BLaER1 treated with 17β-estradiol and CSF1 and Interleukin-3, amounts not matched to agents 10 nM and 100 nM (cell line): Measurements from ENCODE around the gene ZNF33B.

Source experiments
- H3K27ac ChIP-seq, 11 experiments: shearing (Covaris generic); formaldehyde crosslinking; 2 replicates each; pipeline ENCODE4 v1.8.1; 2022
- H3K27me3 ChIP-seq, 11 experiments: shearing (Covaris generic); formaldehyde crosslinking; 2 replicates each; pipeline ENCODE4 v1.8.1; 2022
- H3K36me3 ChIP-seq, 11 experiments: shearing (Covaris generic); formaldehyde crosslinking; 2 replicates each; pipeline ENCODE4 v1.8.1; 2022
- H3K4me1 ChIP-seq, 10 experiments: shearing (Covaris generic); formaldehyde crosslinking; 2 replicates each; pipeline ENCODE4 v1.8.1; 2022
- H3K4me2 ChIP-seq, 11 experiments: shearing (Covaris generic); formaldehyde crosslinking; 2 replicates each; pipeline ENCODE4 v1.8.1; 2022
- H3K4me3 ChIP-seq, 10 experiments: shearing (Covaris generic); formaldehyde crosslinking; 2 replicates each; pipeline ENCODE4 v1.8.1; 2022
- H3K9ac ChIP-seq, 11 experiments: shearing (Covaris generic); formaldehyde crosslinking; 2 replicates each; pipeline ENCODE4 v1.8.1; 2022
- H3K9me3 ChIP-seq, 11 experiments: shearing (Covaris generic); formaldehyde crosslinking; replicated peaks in 1 of 11; 2 replicates each; pipeline ENCODE4 v1.8.1; 2022
- H4K20me1 ChIP-seq, 11 experiments: shearing (Covaris generic); formaldehyde crosslinking; 2 replicates each; pipeline ENCODE4 v1.8.1; 2022
- Cebpa-rat ChIP-seq, 11 experiments: shearing (Covaris generic); IDR thresholded peaks; 2 replicates each; pipeline ENCODE4 v1.8.1; 2022

The ZNF33B gene

DNA sequence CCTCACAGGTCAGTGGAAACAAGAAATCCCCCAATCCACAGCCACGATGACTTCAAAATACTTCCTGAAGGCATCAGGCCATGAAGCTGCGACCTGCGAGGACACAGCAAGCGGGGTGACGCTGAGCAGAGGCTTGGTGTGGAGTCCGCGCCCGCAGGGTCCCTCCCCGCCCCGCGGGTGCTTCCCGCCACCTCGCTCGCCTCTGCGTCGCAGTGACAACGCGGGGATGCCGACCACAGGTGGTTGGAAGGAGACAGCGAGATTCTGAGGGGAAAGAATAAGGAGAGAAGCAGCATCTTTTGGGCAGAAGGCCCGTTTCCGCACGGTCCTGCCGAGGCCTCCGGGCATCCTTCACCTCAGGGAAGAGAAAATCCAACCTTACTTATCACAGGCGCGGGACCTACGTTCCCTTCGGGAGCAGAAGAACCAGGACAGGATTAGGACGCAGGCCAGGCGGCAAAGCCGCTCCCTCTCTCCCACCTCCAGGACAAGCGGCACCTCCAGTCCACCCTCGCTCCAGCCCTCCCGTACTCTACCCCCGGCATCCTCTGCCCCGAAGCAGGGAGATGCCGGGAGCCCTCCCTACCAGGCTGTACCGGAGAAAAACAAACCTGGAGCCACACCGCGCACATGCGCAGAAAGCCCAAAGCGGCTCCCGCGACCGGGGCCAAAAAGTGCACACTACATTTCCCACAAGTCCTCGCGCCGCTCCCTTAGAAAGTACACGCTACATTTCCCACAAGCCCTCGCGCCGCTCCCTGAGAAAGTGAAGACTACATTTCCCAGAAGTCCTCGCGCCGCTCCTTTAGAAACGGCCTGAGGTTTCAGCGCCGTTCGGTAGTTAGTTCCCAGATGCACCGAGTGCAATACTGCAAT is 85.9 kb downstream of the ZNF33B start:
- Histone ChIP-seq H4K20me1 (no peaks in the 10 kb centered on the region), H3K27ac (peak overlapping the region; percentile 66 to 87 (median 77); a peak in 21 of 22 replicates), H3K9me3 (peaks cover 0 to 19% (median 6%) of the 10 kb centered on the region in 11 experiments; a peak in 6 of 22 replicates), H3K9ac (peak overlapping the region; percentile 79 to 92 (median 85)), H3K36me3 (peaks cover 7 to 32% (median 22%) of the 10 kb centered on the region in 11 experiments; a peak in 17 of 22 replicates), H3K4me3 (peak overlapping the region; percentile 71 to 95 (median 84)), H3K27me3 (no peaks in the 10 kb centered on the region), H3K4me2 (peak overlapping the region; percentile 89 to 99 (median 97)), H3K4me1 (peaks cover 19 to 30% (median 26%) of the 10 kb centered on the region in 10 experiments)
- TF ChIP-seq Cebpa-rat (IDR thresholded peaks at IDR 0.05): no peak

DNA sequence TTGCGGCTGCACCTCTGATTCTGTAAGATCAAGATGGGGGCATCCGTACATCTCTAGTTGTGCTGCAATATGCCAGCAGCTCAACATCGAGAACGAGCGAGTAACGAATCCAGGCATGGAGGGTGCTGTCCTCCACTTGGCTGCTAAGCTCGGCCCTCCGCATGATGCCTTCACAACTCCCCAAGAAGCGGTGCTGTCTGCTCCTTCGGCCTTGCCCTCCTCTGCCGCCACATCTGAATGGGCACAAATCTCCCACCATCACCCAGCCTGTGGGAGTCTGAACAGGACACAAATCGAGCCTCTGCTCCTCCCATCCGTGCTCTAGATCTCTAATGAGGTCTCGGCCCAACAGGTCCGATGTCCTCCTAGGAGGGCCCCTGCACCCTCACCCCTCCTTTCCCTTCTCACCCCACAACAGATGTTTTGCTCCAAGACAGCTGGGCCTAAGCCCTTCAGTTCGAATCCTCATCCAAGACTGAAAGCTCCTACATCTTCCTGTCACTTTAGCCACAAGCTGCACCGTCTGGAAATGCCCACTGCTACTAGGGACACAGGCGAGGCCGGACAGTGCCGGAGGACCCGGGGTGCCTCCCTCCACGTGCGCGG is 86.7 kb downstream of the ZNF33B start:
- Histone ChIP-seq H3K4me1 (peaks cover 19 to 30% (median 26%) of the 10 kb centered on the region in 10 experiments), H3K27me3 (no peaks in the 10 kb centered on the region), H3K4me2 (peak overlapping the region; percentile 89 to 99 (median 97)), H3K27ac (peak overlapping the region; percentile 66 to 87 (median 77); a peak in 21 of 22 replicates), H3K9ac (peak overlapping the region; percentile 79 to 92 (median 85)), H3K4me3 (peak overlapping the region; percentile 71 to 95 (median 84)), H3K9me3 (peaks cover 3 to 27% (median 8%) of the 10 kb centered on the region in 11 experiments; a peak in 11 of 22 replicates), H3K36me3 (peaks cover 7 to 37% (median 23%) of the 10 kb centered on the region in 11 experiments; a peak in 17 of 22 replicates), H4K20me1 (no peaks in the 10 kb centered on the region)
- no peak for TF ChIP-seq Cebpa-rat (IDR thresholded peaks at IDR 0.05)

DNA sequence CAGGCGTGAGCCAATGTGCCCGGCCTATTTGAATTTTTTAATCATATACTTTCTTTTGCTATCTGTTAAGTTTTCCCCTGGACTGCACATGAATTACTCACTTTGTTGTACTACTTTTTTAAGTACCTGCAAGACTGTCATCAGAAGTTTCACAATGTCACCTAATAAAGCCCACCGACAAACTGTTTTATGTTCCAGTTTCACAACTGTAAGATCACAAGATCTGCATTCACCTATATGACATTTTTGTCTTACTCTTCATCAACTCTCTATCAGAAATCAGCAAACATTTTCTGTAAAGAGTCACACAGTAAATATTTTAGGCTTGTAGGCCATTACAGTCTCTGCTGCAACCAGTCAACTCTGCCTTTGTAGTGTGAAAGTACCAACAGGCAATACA is 88.5 kb downstream of the ZNF33B start:
- Histone ChIP-seq H3K27ac (no peak overlapping the region), H3K36me3 (peaks cover 12 to 48% (median 31%) of the 10 kb centered on the region in 11 experiments; a peak in 19 of 22 replicates), H3K9ac (no peak overlapping the region), H3K4me3 (0 out of 20 replicates have a peak overlapping the region, but pooled peaks of 1 of the 10 experiments have one; percentile 0), H4K20me1 (no peaks in the 10 kb centered on the region), H3K4me1 (peaks cover 19 to 30% (median 26%) of the 10 kb centered on the region in 10 experiments), H3K4me2 (peak overlapping the region in 7 of 11 experiments; percentile 89 to 98 (median 96); a peak in 6 of 22 replicates), H3K27me3 (no peaks in the 10 kb centered on the region), H3K9me3 (peaks cover 18 to 45% (median 26%) of the 10 kb centered on the region in 11 experiments)
- TF ChIP-seq Cebpa-rat (IDR thresholded peaks at IDR 0.05): no peak

DNA sequence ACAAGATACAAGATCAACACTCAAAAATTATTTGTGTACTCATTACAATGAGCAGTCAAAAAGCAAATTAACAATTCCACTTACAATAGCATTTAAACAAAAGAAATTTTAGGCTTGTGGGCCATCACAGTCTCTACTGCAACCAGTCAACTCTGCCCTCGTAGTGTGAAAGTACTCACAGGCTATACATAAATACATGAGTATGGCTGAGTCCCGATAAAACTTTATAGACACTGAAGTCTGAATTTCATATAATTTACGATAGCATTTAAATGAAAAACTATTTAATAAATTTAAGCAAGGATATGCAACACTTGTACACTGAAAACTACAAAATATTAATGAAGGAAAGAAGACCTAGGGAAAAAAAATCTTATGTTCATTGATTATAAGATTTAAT is 90.1 kb downstream of the ZNF33B start:
- H4K20me1 ChIP-seq: no peaks in the 10 kb centered on the region
- peaks cover 26 to 64% (median 47%) of the 10 kb centered on the region in 11 experiments for H3K36me3 ChIP-seq
- no peak for TF ChIP-seq Cebpa-rat (IDR thresholded peaks at IDR 0.05)
- H3K4me1 ChIP-seq: peaks cover 16 to 26% (median 23%) of the 10 kb centered on the region in 10 experiments
- H3K27me3 ChIP-seq: no peaks in the 10 kb centered on the region
- peaks cover 34 to 61% (median 42%) of the 10 kb centered on the region in 11 experiments for H3K9me3 ChIP-seq
- H3K9ac ChIP-seq: no peak overlapping the region
- H3K4me2 ChIP-seq: no peak overlapping the region
- H3K4me3 ChIP-seq: no peak overlapping the region
- H3K27ac ChIP-seq: no peak overlapping the region

DNA sequence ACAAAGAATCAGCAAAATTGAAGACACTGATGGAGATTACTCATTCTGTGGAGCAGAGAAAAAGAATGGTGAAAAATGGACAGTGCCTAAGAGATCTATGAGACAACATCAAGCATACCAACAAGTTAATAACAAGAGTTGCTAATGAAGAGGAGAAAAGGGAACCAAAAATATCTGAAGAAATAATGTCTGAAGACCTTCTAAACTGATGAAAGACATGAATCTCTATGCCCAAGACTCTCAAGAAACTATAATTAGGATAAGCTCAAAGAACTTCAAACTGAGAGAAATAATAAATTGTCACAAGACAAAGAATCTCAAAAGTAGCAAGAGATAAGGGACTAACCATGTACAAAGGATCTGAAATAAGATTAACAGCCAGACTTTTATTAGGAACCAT is 93.4 kb downstream of the ZNF33B start:
- Histone ChIP-seq H3K27me3 (no peaks in the 10 kb centered on the region), H4K20me1 (no peaks in the 10 kb centered on the region), H3K9me3 (peaks cover 67 to 94% (median 75%) of the 10 kb centered on the region in 11 experiments), H3K36me3 (peaks cover 53 to 91% (median 72%) of the 10 kb centered on the region in 11 experiments), H3K9ac (no peak overlapping the region), H3K4me1 (peaks cover 0 to 3% (median 0%) of the 10 kb centered on the region in 10 experiments; a peak in 3 of 20 replicates), H3K27ac (no peak overlapping the region), H3K4me3 (no peak overlapping the region), H3K4me2 (no peak overlapping the region)
- TF ChIP-seq Cebpa-rat (IDR thresholded peaks at IDR 0.05): no peak

DNA sequence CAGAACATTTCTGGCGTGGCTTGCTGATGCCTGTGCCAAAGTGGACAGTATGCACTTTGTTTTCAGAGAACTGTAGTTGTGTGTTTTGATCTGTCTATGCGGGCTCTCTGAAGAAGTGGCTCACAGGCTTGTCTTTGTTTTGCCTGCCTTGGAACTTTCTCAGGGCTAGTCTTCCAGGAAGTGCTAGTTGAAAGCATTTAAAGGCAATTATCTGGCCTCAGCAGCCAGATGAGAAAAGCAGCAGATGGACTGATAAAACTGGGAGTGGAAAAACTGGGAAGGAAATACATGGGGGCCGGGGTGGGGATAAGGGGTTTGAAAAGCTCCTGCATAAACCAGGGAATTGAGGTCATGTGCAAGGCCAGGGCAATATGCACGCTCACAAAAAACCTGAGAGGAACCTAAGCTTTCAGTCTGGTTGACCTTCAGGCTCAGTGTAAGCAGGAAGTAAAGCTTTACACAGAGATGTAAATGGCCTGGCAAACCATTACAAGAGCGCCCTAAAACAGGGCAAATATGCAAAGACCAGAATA is 94.5 kb downstream of the ZNF33B start:
- H3K27me3 ChIP-seq: no peaks in the 10 kb centered on the region
- H3K36me3 ChIP-seq: peaks cover 58 to 91% (median 74%) of the 10 kb centered on the region in 11 experiments
- H3K4me2 ChIP-seq: no peak overlapping the region
- no peaks in the 10 kb centered on the region for H4K20me1 ChIP-seq
- H3K9ac ChIP-seq: no peak overlapping the region
- no peak for TF ChIP-seq Cebpa-rat (IDR thresholded peaks at IDR 0.05)
- H3K9me3 ChIP-seq: peaks cover 78 to 99% (median 83%) of the 10 kb centered on the region in 11 experiments
- no peaks in the 10 kb centered on the region for H3K4me1 ChIP-seq
- no peak overlapping the region for H3K27ac ChIP-seq
- H3K4me3 ChIP-seq: no peak overlapping the region
